ENCODE data around the gene MIA3. TPM values are rescaled to one million over a fixed set of nuclear protein-coding genes. Genes with fewer than 3 reads are reported as not detected.

MIA3 gene
- total RNA-seq, 4 donors from 2014 or later, result 29.9 to 62.3 (median 46.1) TPM

- DNase-seq (ENCODE audit: low spot score in 2 of 2), result no peak
- TF ChIP-seq, protein P1, sequence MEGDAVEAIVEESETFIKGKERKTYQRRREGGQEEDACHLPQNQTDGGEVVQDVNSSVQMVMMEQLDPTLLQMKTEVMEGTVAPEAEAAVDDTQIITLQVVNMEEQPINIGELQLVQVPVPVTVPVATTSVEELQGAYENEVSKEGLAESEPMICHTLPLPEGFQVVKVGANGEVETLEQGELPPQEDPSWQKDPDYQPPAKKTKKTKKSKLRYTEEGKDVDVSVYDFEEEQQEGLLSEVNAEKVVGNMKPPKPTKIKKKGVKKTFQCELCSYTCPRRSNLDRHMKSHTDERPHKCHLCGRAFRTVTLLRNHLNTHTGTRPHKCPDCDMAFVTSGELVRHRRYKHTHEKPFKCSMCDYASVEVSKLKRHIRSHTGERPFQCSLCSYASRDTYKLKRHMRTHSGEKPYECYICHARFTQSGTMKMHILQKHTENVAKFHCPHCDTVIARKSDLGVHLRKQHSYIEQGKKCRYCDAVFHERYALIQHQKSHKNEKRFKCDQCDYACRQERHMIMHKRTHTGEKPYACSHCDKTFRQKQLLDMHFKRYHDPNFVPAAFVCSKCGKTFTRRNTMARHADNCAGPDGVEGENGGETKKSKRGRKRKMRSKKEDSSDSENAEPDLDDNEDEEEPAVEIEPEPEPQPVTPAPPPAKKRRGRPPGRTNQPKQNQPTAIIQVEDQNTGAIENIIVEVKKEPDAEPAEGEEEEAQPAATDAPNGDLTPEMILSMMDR (IDR thresholded peaks at IDR 0.05), result no peak
- TF ChIP-seq EP300 (IDR thresholded peaks at IDR 0.05), result no peak
- no peak for TF ChIP-seq POLR2A (IDR thresholded peaks at IDR 0.05)
- no peak for TF ChIP-seq POLR2AphosphoS5 (IDR thresholded peaks at IDR 0.05)
- Histone ChIP-seq H3K4me1 (no peaks in the 10 kb centered on the region), H3K36me3 (peaks cover 58% of the 10 kb centered on the region), H3K4me3 (no peak overlapping the region), H3K9me3 (no peaks in the 10 kb centered on the region), H3K27ac (no peak overlapping the region), H3K27me3 (no peaks in the 10 kb centered on the region)
- 97% methylated on average over 1 of the region's 1 CpG for WGBS
These were observed 52.2 kb downstream of the MIA3 start for GRCh38 chr1:222670110-222670509.

GRCh38 chr1:222680080-222680479 is 62.2 kb downstream of the MIA3 start:
- Histone ChIP-seq H3K4me3 (no peak overlapping the region), H3K27ac (no peak overlapping the region), H3K9me3 (no peaks in the 10 kb centered on the region), H3K27me3 (no peaks in the 10 kb centered on the region), H3K36me3 (peaks cover 25% of the 10 kb centered on the region), H3K4me1 (no peaks in the 10 kb centered on the region)
- DNase-seq (ENCODE audit: low spot score in 2 of 2), result no peak
- WGBS, result 91% methylated on average over 1 of the region's 1 CpG
- TF ChIP-seq POLR2A (IDR thresholded peaks at IDR 0.05) (no peak), POLR2AphosphoS5 (IDR thresholded peaks at IDR 0.05) (no peak), EP300 (IDR thresholded peaks at IDR 0.05) (no peak)
- TF ChIP-seq, protein P1 (IDR thresholded peaks at IDR 0.05), result no peak

DNA sequence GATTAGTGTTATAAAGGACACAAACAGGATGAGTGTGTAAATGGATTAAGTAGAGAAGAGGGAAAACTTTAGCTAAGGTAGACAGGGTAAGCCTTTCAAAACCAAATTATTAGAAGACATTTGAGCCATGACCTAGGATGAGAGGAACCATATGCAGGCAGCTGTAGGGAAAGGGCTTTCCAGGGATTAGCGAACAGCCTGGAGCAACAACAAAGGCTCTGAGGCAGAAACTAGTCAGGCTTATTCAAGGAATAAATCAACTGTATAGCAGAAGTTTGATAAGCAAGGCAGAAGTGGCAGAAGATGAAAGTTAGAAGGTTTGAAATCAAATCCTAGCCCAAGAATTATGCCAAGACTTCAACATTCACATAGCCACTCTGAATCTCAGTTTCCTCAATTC is 73.1 kb downstream of the MIA3 start:
- Histone ChIP-seq H3K9me3 (no peaks in the 10 kb centered on the region), H3K4me1 (no peaks in the 10 kb centered on the region), H3K27ac (no peak overlapping the region), H3K27me3 (no peaks in the 10 kb centered on the region), H3K4me3 (no peak overlapping the region), H3K36me3 (peaks cover 23% of the 10 kb centered on the region)
- DNase-seq (ENCODE audit: low spot score in 2 of 2), result no peak
- WGBS, result 85% methylated on average over 1 of the region's 1 CpG
- TF ChIP-seq POLR2AphosphoS5 (IDR thresholded peaks at IDR 0.05) (no peak), EP300 (IDR thresholded peaks at IDR 0.05) (no peak), POLR2A (IDR thresholded peaks at IDR 0.05) (no peak)
- TF ChIP-seq, protein P1 (IDR thresholded peaks at IDR 0.05), result no peak

- Histone ChIP-seq H3K27me3 (no peaks in the 10 kb centered on the region), H3K4me1 (no peaks in the 10 kb centered on the region), H3K4me3 (no peak overlapping the region), H3K9me3 (no peaks in the 10 kb centered on the region), H3K36me3 (peaks cover 19% of the 10 kb centered on the region), H3K27ac (no peak overlapping the region)
- 85% methylated on average over 5 of the region's 5 CpGs for WGBS
- TF ChIP-seq POLR2A (IDR thresholded peaks at IDR 0.05) (no peak), POLR2AphosphoS5 (IDR thresholded peaks at IDR 0.05) (no peak), EP300 (IDR thresholded peaks at IDR 0.05) (no peak)
- TF ChIP-seq, protein P1 (IDR thresholded peaks at IDR 0.05), result no peak
- no peak for DNase-seq (ENCODE audit: low spot score in 2 of 2)
These were observed 77.0 kb downstream of the MIA3 start for GRCh38 chr1:222694927-222695326.

DNA sequence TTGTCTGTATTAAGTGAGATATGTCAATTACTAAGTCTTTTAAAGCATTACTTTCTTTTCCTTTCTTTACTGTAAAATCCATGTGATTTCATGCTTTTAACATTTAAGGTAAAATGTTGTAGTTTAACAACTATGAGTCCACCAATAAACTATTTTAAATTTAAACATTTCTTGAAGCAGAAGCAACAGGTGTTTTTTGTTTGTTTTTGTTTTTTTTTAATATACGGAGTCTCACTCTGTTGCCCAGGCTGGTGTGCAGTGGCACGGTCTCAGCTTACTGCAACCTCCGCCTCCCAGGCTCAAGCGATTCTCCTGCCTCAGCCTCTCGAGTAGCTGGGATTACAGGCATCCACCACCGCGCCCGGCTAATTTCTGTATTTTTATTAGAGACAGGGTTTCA is 78.8 kb downstream of the MIA3 start:
- H3K4me1 ChIP-seq, result no peaks in the 10 kb centered on the region
- no peaks in the 10 kb centered on the region for H3K27me3 ChIP-seq
- 95% methylated on average over 8 of the region's 8 CpGs for WGBS
- H3K9me3 ChIP-seq, result no peaks in the 10 kb centered on the region
- no peak overlapping the region for H3K27ac ChIP-seq
- TF ChIP-seq POLR2A (IDR thresholded peaks at IDR 0.05), result no peak
- TF ChIP-seq POLR2AphosphoS5 (IDR thresholded peaks at IDR 0.05), result no peak
- TF ChIP-seq, protein P1 (IDR thresholded peaks at IDR 0.05), result no peak
- TF ChIP-seq EP300 (IDR thresholded peaks at IDR 0.05), result no peak
- no peak for DNase-seq (ENCODE audit: low spot score in 2 of 2)
- H3K36me3 ChIP-seq, result peaks cover 32% of the 10 kb centered on the region
- no peak overlapping the region for H3K4me3 ChIP-seq
